ENCODE data around the gene OR13C4.
"Not testable (repeated sequence)": the region's sequence is repeated elsewhere in the genome, so short reads cannot be mapped to it uniquely, and the experiment has no call there.

Gene OR13C4

GRCh38 chr9:104527109-104527508 lies at the start of gene OR13C4:
Gene OR13C4, minus strand, starts transcription at chr9:104527209. Its CDS starts 0 bp downstream, at chr9:104527209.
- no peak for DNase-seq (ENCODE audit: low read depth)

GRCh38 chr9:104575456-104575855 lies 48.4 kb upstream of the OR13C4 start:
- no peak for DNase-seq (ENCODE audit: low read depth)

- DNase-seq (ENCODE audit: low read depth) = no peak
These were observed 45.6 kb upstream of the OR13C4 start for GRCh38 chr9:104572612-104573011.

- DNase-seq (ENCODE audit: low read depth) = no peak
These were observed 41.9 kb upstream of the OR13C4 start, which contains the start of gene OR13C8 for GRCh38 chr9:104568868-104569267. Gene OR13C8, plus strand, starts transcription at chr9:104569168. Its CDS starts 0 bp downstream, at chr9:104569168.

GRCh38 chr9:104564358-104564757 lies 37.3 kb upstream of the OR13C4 start:
- no peak for DNase-seq (ENCODE audit: low read depth)

GRCh38 chr9:104556830-104557634 lies 30.0 kb upstream of the OR13C4 start:
- DNase-seq (ENCODE audit: low read depth) = no peak

GRCh38 chr9:104555521-104555920 lies 28.5 kb upstream of the OR13C4 start:
- DNase-seq (ENCODE audit: low read depth) = no peak

- no peak for DNase-seq (ENCODE audit: low read depth)
These were observed 26.3 kb upstream of the OR13C4 start for GRCh38 chr9:104553261-104553660.

GRCh38 chr9:104544644-104545043 lies 17.6 kb upstream of the OR13C4 start:
- DNase-seq (ENCODE audit: low read depth) = no peak

- DNase-seq (ENCODE audit: low read depth) = no peak
These were observed 12.3 kb upstream of the OR13C4 start for GRCh38 chr9:104539275-104539674.

GRCh38 chr9:104536756-104537155 lies 9.7 kb upstream of the OR13C4 start, which contains the start of gene OR13C3:
Gene OR13C3, minus strand, starts transcription at chr9:104536856. Its CDS starts 133 bp downstream, at chr9:104536723.
- no peak for DNase-seq (ENCODE audit: low read depth)

- DNase-seq (ENCODE audit: low read depth) = not testable (repeated sequence)
These were observed 6.8 kb downstream of the OR13C4 start for GRCh38 chr9:104520241-104520640.

GRCh38 chr9:104514901-104515300 lies 12.1 kb downstream of the OR13C4 start:
- DNase-seq (ENCODE audit: low read depth) = no peak

- no peak for DNase-seq (ENCODE audit: low read depth)
These were observed 20.4 kb downstream of the OR13C4 start for GRCh38 chr9:104506565-104506964.

GRCh38 chr9:104503963-104504362 lies 23.0 kb downstream of the OR13C4 start, which contains the start of gene OR13F1:
Gene OR13F1, plus strand, starts transcription at chr9:104504263. Its CDS starts 0 bp downstream, at chr9:104504263.
- DNase-seq (ENCODE audit: low read depth) = no peak

- DNase-seq (ENCODE audit: low read depth) = no peak
These were observed 23.6 kb downstream of the OR13C4 start for GRCh38 chr9:104503440-104503839.

- no peak for DNase-seq (ENCODE audit: low read depth)
These were observed 32.2 kb downstream of the OR13C4 start for GRCh38 chr9:104494808-104495207.

- DNase-seq (ENCODE audit: low read depth) = no peak
These were observed 42.0 kb downstream of the OR13C4 start for GRCh38 chr9:104485014-104485413.

GRCh38 chr9:104482921-104483570 lies 44.0 kb downstream of the OR13C4 start:
- DNase-seq (ENCODE audit: low read depth) = no peak

Measured in GM04504 (cell line).